OCI-LY7 (cell line): ENCODE results near the gene DHRS7B. TPM values are rescaled to one million over a fixed set of nuclear protein-coding genes. Genes with fewer than 3 reads are reported as not detected.

Experiments used
- BruUV-seq: library from RNA; stranded (reverse); fragments of 400-500 nt; replicated peaks from 2 replicates; lab custom pipeline; 2021; lab: Mats Ljungman, UMichigan
- CTCF ChIA-PET: fragments of 300-600 bp; sonication (Branson Sonifier 250); formaldehyde crosslinking; loops from one replicate; lab custom pipeline; 2022; ENCODE audit warnings: antibody characterized with exemption; ENCODE audit not compliant: unreplicated experiment; lab: Charles Lee
- POLR2A ChIA-PET: fragments of 300-600 bp; sonication (Branson Sonifier 250); formaldehyde crosslinking; loops from one replicate; lab custom pipeline; 2022; ENCODE audit warnings: antibody characterized with exemption; lab: Charles Lee
- DNase-seq: peaks from one replicate; pipeline ENCODE4 v3.0.0-alpha.2; 2015; ENCODE audit warnings: low spot score
- H2AFZ ChIP-seq: fragments of 200-600 bp; sonication (generic), shearing (Covaris generic); 2 replicates; pipeline ENCODE4 v1.6.1; 2014; ENCODE audit warnings: mild to moderate bottlenecking, antibody characterized with exemption, low read length, moderate library complexity
- H3K27ac ChIP-seq: fragments of 200-600 bp; sonication (generic); 2 replicates; pipeline ENCODE4 v1.5.1; 2014; ENCODE audit warnings: mixed run types, low read depth, mild to moderate bottlenecking, moderate library complexity, low read length, inconsistent platforms; ENCODE audit not compliant: poor library complexity, severe bottlenecking
- H3K36me3 ChIP-seq: fragments of 200-600 bp; sonication (generic); 2 replicates; pipeline ENCODE4 v1.6.1; 2014; ENCODE audit warnings: mild to moderate bottlenecking, antibody characterized with exemption, low read length, moderate library complexity, mixed read lengths; ENCODE audit not compliant: insufficient read depth
- H3K4me1 ChIP-seq: fragments of 200-600 bp; sonication (generic); 2 replicates; pipeline ENCODE4 v1.5.1; 2014; ENCODE audit warnings: mild to moderate bottlenecking, low read length; ENCODE audit not compliant: insufficient read depth, poor library complexity, severe bottlenecking
- H3K4me2 ChIP-seq: fragments of 200-600 bp; sonication (generic); 2 replicates; pipeline ENCODE4 v1.6.1; 2014; ENCODE audit warnings: mild to moderate bottlenecking, low read length
- H3K4me3 ChIP-seq: fragments of 200-600 bp; sonication (generic); 2 replicates; pipeline ENCODE4 v1.5.1; 2014; ENCODE audit warnings: mild to moderate bottlenecking, low read depth, low read length; ENCODE audit not compliant: poor library complexity, severe bottlenecking
- H3K79me2 ChIP-seq: fragments of 200-600 bp; sonication (generic); 2 replicates; pipeline ENCODE4 v1.6.1; 2016; ENCODE audit warnings: low read depth, mild to moderate bottlenecking, low read length, moderate library complexity, mixed read lengths; ENCODE audit not compliant: insufficient read depth
- H3K9me2 ChIP-seq: fragments of 200-600 bp; sonication (generic); 2 replicates; pipeline ENCODE4 v1.6.1; 2016; ENCODE audit warnings: mild to moderate bottlenecking, low read length, mixed read lengths; ENCODE audit not compliant: insufficient read depth
- H3K9me3 ChIP-seq: fragments of 200-600 bp; sonication (generic); 2 replicates; pipeline ENCODE4 v1.6.1; 2014; ENCODE audit warnings: mild to moderate bottlenecking, mixed run types, low read length, mixed read lengths
- H4K20me1 ChIP-seq: fragments of 200-600 bp; sonication (generic); 2 replicates; pipeline ENCODE4 v1.6.1; 2014; ENCODE audit warnings: mild to moderate bottlenecking, antibody characterized with exemption, low read length, moderate library complexity, mixed read lengths; ENCODE audit not compliant: insufficient read depth
- EZH2phosphoT487 ChIP-seq: fragments of 200-600 bp; sonication (generic); IDR thresholded peaks from 2 replicates; pipeline ENCODE4 v1.6.1; 2018; ENCODE audit warnings: low read depth, borderline replicate concordance, mild to moderate bottlenecking, mixed run types, antibody characterized with exemption, low read length, moderate library complexity, mixed read lengths
- intact Hi-C: fragments of 100-400 bp; cut with micrococcal nuclease; formaldehyde crosslinking; loops from one replicate; pipeline ENCODE4 v1.10.0; 2022; ENCODE audit not compliant: unreplicated experiment
- total RNA-seq, 2 experiments: library from RNA; depleted of rRNA in 1 of 2; stranded (reverse); fragments of >200 nt in 1 of 2; shearing (Covaris generic) in 1 of 2; gene quantifications; 2 replicates each; pipeline ENCODE4 v1.2.3, GENCODE V29; 2014 to 2022
- TF ChIP-seq, protein P1 (sequence below): fragments of 200-600 bp; sonication (generic); conservative IDR thresholded peaks from 2 replicates; pipeline ENCODE4 v1.5.1; 2014; ENCODE audit warnings: mild to moderate bottlenecking, antibody characterized with exemption, low read length, moderate library complexity, mixed read lengths

The DHRS7B gene
- total RNA-seq, 2 experiments from 2014 or later, result 16.0 to 16.5 TPM

DNA sequence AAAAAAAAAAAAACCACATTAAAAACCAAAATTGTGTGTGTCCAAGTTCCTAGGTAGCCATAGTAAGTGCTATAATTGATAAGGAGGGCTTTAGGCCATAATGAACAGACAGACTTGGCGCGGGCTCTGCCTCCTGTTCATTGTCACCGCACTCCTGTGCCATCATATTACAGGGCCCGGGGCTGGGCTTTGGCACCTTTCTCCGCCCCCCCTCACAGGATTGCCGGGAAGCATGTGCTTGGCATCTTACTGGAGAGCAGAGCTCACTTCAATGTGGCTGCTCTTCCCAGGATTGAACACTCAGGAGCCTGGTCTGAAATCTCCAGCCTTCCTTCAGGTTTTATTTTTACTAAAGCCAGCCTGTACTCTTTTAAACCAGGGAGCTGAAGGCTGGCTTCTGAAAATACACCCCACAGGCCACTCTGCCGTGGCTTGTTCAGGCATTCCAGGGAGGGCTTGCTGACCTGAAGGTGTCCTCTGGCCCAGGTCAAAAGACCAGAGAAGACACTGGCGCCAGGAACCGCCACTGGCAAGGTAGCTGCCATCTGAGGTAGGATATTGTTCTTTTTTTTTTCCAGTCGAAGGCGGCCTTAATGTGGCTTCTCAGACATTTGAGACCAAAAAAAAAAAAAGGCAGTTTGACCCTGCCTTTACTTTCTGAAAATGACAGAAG lies 39.3 kb downstream of the DHRS7B start:
- Histone ChIP-seq H3K79me2 (no peaks in the 10 kb centered on the region), H3K27ac (no peak overlapping the region), H2AFZ (no peak overlapping the region), H3K36me3 (no peaks in the 10 kb centered on the region), H3K4me3 (no peak overlapping the region), H3K4me2 (no peak overlapping the region), H3K4me1 (no peaks in the 10 kb centered on the region), H3K9me3 (no peaks in the 10 kb centered on the region), H4K20me1 (no peaks in the 10 kb centered on the region), H3K9me2 (no peaks in the 10 kb centered on the region)
- ChIA-PET POLR2A (no interaction called here), CTCF (interaction anchor here (0.5 kb wide), 1 partner anchor 110 kb away, joined by 4 read pairs; no protein-coding TSS in a partner anchor)
- no TSS peak for BruUV-seq
- intact Hi-C loops, result no loop called here
- TF ChIP-seq, protein P1, sequence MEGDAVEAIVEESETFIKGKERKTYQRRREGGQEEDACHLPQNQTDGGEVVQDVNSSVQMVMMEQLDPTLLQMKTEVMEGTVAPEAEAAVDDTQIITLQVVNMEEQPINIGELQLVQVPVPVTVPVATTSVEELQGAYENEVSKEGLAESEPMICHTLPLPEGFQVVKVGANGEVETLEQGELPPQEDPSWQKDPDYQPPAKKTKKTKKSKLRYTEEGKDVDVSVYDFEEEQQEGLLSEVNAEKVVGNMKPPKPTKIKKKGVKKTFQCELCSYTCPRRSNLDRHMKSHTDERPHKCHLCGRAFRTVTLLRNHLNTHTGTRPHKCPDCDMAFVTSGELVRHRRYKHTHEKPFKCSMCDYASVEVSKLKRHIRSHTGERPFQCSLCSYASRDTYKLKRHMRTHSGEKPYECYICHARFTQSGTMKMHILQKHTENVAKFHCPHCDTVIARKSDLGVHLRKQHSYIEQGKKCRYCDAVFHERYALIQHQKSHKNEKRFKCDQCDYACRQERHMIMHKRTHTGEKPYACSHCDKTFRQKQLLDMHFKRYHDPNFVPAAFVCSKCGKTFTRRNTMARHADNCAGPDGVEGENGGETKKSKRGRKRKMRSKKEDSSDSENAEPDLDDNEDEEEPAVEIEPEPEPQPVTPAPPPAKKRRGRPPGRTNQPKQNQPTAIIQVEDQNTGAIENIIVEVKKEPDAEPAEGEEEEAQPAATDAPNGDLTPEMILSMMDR, result no peak
- no peak for TF ChIP-seq EZH2phosphoT487
- DNase-seq, result no peak

DNA sequence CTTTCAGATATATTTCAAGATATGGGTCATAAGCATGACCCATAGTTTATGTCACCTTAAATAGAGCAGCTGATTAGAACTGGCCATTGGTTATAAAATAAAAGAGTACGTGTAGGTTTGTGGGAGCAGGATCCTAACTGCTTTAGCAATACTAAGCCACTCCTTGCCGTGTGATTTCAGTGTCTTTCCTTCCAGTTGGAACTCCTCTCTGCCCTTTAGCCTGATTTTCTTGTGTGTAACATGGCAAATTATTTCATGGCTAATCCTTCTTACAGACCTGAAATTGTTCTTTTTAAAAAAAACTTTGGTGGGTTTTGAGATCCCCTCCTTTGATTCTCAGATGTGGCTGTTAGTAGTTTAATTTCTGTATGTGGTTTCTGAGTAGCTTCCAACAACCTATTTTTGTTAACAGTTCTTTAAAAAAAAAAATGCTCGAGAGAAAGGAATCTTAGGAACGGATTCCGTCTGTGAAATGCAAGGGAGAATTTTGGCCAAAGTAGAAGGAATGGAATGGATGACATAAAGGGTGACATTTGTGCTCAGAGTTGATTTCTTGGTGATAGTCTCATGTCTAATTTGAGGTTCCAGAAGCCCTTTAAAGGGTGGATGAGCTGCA lies 39.9 kb downstream of the DHRS7B start:
- Histone ChIP-seq H3K4me2 (no peak overlapping the region), H3K4me1 (no peaks in the 10 kb centered on the region), H3K4me3 (no peak overlapping the region), H4K20me1 (no peaks in the 10 kb centered on the region), H2AFZ (no peak overlapping the region), H3K9me2 (no peaks in the 10 kb centered on the region), H3K79me2 (no peaks in the 10 kb centered on the region), H3K27ac (no peak overlapping the region), H3K9me3 (no peaks in the 10 kb centered on the region), H3K36me3 (no peaks in the 10 kb centered on the region)
- intact Hi-C loops, result no loop called here
- BruUV-seq, result no TSS peak
- CTCF ChIA-PET, result interaction anchor here (0.6 kb wide), 1 partner anchor 290 kb away, joined by 4 read pairs; no protein-coding TSS in a partner anchor
- POLR2A ChIA-PET, result interaction anchor here (0.5 kb wide), 1 partner anchor 12 kb away, joined by 5 read pairs; no protein-coding TSS in a partner anchor
- DNase-seq, result no peak
- TF ChIP-seq EZH2phosphoT487, result no peak
- TF ChIP-seq, protein P1, result no peak

- no peaks in the 10 kb centered on the region for H3K9me2 ChIP-seq
- H3K9me3 ChIP-seq, result no peaks in the 10 kb centered on the region
- no peak for DNase-seq
- no peaks in the 10 kb centered on the region for H3K4me1 ChIP-seq
- no peaks in the 10 kb centered on the region for H3K79me2 ChIP-seq
- intact Hi-C loops, result no loop called here
- no peaks in the 10 kb centered on the region for H4K20me1 ChIP-seq
- no peak for TF ChIP-seq EZH2phosphoT487
- TF ChIP-seq, protein P1, result no peak
- no peak overlapping the region for H3K4me2 ChIP-seq
- H2AFZ ChIP-seq, result no peak overlapping the region
- no TSS peak for BruUV-seq
- CTCF ChIA-PET, result interaction anchor here (0.6 kb wide), 1 partner anchor 290 kb away, joined by 4 read pairs; no protein-coding TSS in a partner anchor
- H3K36me3 ChIP-seq, result no peaks in the 10 kb centered on the region
- H3K4me3 ChIP-seq, result no peak overlapping the region
- no peak overlapping the region for H3K27ac ChIP-seq
- POLR2A ChIA-PET, result interaction anchor here (0.5 kb wide), 1 partner anchor 11 kb away, joined by 5 read pairs; no protein-coding TSS in a partner anchor
Measured at GRCh38 chr17:21167303-21167702, 40.5 kb downstream of the DHRS7B start.
